H54 (cell line): ENCODE data around the gene SLC12A7.

ENCODE experiments used
- DNase-seq: peaks from one replicate; pipeline ENCODE4 v3.0.0; 2011; ENCODE audit warnings: low spot score, mixed read lengths; ENCODE audit not compliant: insufficient read length
- FAIRE-seq: peaks from 3 replicates; lab custom pipeline; 2011; peaks lifted over from hg19 to GRCh38; lab: Jason Lieb, UNC
- POLR2A ChIP-seq: IDR thresholded peaks from 2 replicates; pipeline ENCODE4 v1.6.1; 2011; ENCODE audit warnings: low read depth, mild to moderate bottlenecking, low read length

The SLC12A7 gene

DNA sequence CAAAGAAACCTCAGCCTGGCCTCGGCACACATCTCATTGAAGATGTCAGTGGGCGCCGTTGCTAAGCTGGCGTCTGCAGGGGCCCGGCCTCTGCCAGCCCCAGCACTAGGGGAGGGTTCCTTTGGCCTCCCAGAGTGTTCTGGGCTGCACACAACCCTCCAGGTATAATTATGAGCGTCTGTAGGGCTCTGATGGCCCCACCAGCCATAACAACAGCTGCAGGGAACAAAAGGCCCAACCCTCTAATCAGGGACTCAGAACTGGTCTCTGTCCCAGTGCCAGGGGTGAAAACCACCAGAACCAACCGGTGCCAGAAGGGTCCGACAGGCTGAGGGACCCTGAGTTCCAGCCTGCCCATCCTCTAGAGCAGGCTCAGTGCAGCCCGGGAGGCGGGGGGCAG is 39.5 kb upstream of the SLC12A7 start:
- no peak for FAIRE-seq
- DNase-seq: no peak
- TF ChIP-seq POLR2A: no peak

DNA sequence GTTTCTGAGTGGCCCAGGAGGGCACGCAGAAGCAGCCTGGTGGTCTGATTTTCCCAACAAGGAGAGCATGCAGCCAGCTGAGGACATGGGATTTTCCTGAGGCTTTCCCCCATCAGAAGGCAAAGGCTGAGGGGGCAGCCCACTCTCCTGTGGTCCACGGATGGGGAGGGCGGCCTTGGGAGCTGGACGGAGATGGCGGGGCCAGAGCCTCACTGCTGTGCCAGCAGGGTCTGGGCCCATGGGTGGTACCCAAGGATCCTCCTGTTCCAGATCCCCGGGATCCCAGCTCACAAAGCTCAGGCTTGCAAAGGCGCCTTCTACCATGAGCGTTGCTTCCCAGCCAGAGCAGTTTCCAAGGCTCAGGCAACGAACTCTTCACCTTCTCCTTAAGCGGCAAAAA is 39.0 kb upstream of the SLC12A7 start:
- no peak for DNase-seq
- TF ChIP-seq POLR2A: no peak
- no peak for FAIRE-seq

DNA sequence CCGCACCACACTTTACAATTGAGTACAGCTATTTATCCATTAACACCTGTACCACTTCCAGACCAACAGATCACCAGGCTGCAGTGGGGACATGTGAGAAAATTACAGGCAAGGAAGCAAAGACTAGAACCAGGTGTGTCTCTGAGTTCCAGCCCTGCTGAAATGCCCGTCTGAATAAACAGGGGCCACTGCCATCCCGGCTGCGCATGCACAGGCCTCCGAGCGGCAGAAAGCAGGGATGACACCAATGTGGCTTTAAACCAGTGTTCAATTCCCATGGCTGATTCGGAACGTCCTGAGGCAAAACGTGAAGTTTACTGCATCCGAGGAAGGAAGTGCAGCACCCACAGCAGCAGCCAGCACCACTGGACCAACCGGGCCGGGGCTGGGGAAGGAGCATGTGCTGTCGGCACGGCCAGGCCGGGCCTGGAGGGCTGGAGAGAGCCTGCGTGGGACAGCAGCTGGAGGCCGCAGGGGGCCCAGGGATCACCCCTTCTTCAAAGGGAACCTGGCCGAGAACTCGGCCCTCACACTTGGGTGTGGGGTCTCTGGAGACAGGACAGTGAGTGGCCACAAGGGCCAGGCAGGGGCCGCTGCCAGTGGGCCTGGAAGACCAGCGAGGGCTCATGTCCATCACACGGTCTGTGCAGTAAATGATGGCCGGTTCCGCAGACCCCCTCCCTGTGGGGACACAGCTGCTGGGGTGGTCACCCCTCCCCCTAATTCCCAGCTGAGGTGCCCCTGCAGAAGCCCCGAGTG is 33.0 kb upstream of the SLC12A7 start:
- no peak for DNase-seq
- no peak for TF ChIP-seq POLR2A
- FAIRE-seq: no peak

DNA sequence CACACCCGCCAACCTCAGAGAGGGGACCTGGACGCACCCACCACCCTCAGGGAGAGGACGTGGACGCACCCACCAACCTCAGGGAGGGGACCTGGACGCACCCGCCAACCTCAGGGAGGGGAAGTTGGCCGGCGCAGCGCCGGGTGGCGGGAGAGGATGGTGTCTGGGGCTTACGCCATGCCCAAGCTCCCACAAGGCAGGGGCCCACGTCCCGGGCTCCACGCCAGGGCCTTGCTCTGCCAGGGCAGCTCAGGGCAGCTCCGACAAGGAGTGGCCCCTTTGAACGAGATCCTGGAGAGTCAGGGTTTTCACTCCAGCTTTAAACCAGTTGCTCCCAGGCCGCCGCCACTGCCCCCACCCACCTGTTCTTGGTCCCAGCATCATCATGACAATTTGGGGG is 32.2 kb upstream of the SLC12A7 start:
- no peak for TF ChIP-seq POLR2A
- no peak for FAIRE-seq
- DNase-seq: no peak

DNA sequence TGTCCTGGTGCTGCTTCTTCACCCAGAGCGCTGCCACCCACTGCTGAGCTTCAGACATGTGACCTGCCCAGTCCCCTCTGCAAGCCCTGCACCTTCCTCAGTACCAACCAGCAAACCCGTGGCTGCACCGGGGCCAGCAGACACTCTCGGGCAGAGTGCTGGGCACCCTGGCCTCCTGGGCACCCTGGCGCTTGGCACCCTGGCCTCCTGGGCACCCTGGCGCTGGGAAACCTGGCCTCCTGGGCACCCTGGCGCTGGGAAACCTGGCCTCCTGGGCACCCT is 31.7 kb upstream of the SLC12A7 start:
- no peak for DNase-seq
- no peak for FAIRE-seq
- TF ChIP-seq POLR2A: no peak

DNA sequence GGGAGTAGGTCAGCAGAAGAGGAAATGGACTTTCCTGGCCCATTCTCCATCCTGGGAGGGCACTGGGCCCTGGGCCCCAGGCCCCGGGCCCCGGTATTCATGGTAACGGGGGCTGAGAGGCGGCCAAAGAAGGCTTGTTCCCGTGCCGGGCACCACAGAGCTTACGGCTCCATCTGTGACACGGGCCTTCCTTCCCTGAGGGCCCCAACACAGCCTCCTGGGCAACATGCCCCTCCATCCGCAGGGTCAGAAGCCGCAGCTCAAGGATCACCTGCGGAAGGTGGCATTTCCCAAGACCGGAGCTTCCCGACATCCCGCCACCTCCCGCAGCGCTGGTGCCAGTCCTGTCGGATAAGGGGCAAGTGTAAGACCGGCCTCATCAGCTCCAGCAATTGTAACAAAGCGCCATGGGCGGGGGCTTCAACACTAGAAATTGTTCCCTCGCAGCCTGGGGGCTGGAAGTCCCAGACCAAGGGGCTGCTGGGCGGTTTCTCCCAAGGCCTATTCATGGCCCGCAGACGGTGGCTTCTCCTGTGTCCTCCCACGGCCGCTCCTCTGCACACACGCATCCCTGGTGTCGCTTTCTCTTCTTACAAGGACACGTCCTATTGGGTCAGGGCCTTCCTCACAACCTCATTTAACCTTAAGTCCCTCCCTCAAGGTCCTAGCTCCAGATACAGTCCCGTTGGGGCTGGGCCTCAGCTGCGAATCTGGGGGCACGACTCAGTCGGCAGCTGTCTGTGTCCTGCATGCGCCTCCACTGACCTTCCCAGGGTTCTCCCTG is 31.2 kb upstream of the SLC12A7 start:
- DNase-seq (no peak), FAIRE-seq (no peak)
- no peak for TF ChIP-seq POLR2A

DNA sequence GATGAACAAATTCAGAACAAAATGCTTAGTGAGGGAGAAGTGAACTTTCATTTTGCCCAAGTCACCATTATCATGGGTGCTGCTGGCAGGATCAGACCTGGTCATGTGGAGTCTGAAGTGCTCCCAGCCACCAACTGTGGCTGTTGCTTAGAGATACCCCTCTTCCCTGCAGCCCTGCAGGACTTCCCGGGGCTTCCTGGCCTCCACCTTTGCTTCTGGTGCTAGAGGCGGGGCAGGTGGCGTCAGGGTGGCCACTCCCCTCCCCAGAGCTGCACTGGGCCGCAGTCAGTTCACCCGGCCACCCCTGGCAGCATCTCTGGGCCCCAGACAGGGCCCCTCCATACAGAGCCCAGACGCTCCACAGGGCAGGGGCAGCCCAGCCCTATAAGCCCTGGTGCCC is 30.0 kb upstream of the SLC12A7 start:
- no peak for DNase-seq
- TF ChIP-seq POLR2A: no peak
- no peak for FAIRE-seq

DNA sequence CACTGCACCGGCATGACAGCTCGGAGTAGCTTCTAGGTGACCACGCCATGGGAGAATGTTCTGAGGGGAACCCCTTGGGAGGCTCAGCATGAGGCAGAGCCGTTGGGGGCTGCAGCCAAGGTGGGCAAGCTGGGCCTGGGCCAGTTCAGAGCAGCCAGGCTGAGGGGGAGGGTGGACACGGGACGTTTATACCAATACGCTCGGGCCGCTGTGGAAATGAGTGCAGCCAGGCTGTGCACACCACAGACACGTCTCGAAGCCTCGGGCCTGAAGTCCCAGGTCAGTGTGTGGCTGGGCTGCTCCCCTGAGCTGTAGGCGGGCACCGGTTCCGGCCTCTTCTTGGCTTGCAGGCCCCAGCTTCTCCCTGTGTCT is 28.9 kb upstream of the SLC12A7 start:
- FAIRE-seq (no peak), DNase-seq (no peak)
- no peak for TF ChIP-seq POLR2A

DNA sequence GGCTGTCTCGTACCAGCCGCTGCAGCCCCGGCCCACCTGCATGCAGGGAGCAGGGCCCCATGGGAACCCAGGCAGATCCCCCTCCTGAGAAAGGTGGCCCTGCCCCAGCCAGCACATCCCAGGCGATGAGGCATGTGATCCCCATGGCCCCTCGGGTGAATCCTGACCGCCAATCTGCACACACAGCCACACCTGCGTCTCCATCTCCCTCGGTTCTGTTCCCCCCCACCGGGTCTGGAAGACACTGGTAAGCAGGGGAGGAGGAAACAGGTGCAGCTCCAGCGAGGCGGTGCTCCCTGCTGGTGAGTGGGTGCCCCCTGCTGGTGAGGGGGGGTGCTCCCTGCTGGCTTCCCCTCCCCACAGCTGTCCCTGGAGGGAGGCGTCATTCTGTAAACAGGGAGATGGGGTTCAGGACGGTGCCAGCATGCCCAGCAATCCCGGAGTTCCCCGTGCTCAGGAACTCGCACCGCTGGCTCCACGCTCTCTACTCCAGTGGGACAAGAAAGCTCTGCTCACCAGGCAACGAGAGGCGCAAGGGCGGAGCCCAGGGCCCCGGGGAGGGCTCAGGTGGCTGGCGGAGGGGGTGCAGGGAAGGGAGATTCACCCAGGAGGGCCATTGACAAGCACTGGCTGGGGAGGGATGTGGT is 28.4 kb upstream of the SLC12A7 start:
- peak; percentile 64 for DNase-seq
- no peak for TF ChIP-seq POLR2A
- FAIRE-seq: no peak

DNA sequence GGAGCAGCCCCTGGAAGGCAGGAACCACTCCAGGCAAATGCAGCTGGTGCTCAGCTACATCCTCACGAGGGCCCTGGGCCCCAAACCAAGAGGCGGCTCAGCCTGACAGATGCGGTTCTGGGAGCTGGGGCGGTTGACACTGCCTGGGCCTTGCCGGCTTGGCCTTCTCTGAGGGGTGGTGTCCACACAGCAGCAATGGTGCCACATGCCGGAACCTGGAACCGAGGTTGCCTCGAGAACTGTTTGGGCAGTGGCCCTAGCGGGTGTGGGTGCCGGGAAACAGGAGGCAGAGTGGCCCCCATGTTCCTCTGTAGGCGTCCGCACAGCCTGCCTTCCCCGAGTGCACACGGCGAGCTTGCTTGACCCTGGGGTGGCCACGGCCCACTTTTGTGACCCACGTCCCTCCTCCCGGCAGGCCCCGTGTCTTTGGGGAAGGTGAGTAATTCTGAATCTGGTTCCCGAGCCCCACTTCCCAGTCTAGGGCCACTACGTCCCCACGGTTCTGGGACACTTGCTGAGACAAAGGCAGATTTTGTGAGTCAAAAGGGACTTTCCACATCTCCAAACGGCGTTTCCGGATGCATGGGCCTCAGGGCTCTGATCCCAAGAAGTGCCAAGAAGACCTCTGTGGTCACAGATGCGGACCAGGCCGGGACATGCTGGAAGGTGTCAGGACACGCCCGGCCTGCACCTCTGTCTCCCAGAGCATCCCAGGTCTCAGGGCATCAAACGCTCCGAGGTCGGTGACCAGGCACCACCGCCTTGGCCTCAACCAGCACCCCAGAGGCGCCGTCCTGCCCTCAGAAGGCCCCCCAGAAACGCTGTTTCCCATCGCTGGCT is 27.7 kb upstream of the SLC12A7 start:
- TF ChIP-seq POLR2A: no peak
- DNase-seq (no peak), FAIRE-seq (no peak)

DNA sequence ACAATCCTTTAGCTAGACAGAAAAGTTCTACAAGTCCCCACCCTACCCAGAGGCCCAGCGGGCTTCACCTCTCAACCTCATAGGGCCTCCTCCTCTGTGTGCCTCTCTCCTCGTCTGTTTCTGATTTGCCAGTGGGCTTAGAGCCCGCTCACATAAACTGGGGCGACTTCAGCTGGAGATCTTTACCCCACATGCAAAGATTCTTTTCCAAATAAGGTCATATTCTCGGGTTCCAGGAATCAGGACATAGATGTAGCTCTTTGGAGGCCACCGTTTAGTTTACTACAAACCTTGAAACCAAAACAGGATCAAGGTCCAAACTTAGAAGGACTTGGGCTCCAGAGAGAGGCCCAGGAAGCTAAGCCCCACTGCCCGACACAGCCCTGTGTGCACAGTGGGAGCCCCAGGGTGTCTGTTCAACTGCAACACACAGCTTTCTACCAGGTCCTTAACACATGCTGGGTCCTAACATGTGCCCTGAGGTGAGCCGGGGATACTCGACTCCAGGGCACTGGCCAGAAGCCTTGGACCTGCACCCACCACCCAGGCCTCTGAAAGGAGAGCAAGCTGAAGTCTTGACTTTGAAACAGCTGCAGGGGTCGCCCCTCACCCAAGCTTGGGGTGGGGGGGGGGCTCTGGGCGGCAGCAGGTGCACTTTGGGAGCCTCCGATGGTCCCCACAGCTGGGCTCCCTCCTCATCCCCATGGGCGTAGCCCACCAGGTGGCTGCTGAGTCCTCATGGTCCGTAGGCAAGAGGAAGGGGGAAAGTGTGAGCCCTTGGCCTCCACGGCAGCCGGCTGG is 26.8 kb upstream of the SLC12A7 start:
- FAIRE-seq: no peak

DNA sequence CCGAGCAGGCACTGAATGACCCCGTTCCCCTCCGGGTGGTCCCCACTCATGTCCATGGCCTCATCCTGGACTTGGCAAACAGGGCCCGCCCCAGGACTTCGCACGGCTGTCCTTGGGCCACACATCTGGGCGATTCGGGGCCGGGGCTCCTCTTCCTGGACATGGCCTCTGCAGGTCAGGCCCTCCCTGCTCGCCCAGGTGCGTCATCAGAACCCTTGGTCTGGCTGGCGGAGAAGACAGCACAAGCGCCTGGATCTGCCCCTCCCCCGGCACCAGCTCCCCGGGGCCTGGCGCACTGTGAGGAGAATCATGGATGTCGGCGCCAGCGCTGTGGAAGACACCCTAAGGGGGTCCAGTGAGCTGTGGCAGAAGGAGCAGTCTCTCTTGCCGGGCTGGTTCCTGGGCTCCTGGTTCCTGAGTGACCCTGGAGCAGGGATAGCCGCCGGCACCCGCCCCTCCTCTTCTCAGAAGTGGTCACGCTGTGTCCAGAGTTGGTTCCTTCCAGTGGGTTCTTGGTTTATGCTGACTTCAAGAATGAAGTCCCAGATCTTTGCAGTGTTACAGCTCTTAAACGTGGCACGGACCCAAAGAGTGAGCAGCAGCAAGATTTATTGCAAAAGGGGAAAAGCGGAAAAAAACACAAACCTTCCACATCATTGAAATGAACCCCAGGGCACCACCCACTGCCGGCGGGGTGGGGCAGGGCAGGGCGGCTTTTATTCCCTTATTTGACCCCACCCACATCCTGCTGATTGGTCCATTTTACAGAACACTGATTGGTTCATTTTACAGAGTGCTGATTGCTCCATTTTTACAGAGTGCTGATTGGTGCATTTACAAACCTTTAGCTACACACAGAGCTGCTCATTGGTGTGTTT is 25.9 kb upstream of the SLC12A7 start:
- no peak for TF ChIP-seq POLR2A
- DNase-seq (no peak), FAIRE-seq (no peak)

More for the DNA sequence above, 26.8 kb upstream of the SLC12A7 start:
- DNase-seq: no peak
- no peak for TF ChIP-seq POLR2A

DNA sequence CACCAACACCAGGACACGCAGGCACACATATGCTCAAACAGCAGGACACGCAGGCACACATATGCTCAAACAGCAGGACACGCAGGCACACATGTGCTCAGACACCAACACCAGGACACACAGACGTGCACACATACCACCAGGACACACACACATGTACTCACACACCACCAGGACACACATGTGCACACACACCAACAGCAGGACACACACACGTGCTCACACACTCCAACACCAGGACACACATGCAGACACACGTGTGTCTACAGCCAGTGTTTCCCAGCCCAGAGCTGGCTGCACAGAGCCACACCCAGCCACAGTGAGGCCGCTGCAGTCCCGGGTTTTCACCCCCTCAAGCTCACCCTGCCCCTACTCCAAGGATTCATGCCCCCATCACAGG is 25.0 kb upstream of the SLC12A7 start:
- FAIRE-seq: no peak
- no peak for DNase-seq
- TF ChIP-seq POLR2A: no peak
